Gastrocnemius medialis (tissue), 4 donors: Measurements from ENCODE around the gene SOSTDC1.

Experiments
- CTCF ChIP-seq, 5 experiments: fragments of 450-650 bp in 3 of 5; fragments of 200-600 bp in 2 of 5; sonication (generic) in 2 of 5; IDR thresholded peaks in 4 of 5; conservative IDR thresholded peaks in 1 of 5; 1 replicate in 4 of 5; 2 replicates in 1 of 5; pipeline ENCODE4 v1.5.1; 2016 to 2019; ENCODE audit warnings: antibody characterized with exemption in 5 of 5, mild to moderate bottlenecking in 3 of 5, moderate library complexity in 3 of 5
- POLR2A ChIP-seq, 2 donors: fragments of 450-650 bp; IDR thresholded peaks; one replicate each; pipeline ENCODE4 v1.6.1; 2017; ENCODE audit warnings: antibody characterized with exemption in 2 of 2, mild to moderate bottlenecking in 2 of 2, moderate library complexity in 2 of 2

DNA sequence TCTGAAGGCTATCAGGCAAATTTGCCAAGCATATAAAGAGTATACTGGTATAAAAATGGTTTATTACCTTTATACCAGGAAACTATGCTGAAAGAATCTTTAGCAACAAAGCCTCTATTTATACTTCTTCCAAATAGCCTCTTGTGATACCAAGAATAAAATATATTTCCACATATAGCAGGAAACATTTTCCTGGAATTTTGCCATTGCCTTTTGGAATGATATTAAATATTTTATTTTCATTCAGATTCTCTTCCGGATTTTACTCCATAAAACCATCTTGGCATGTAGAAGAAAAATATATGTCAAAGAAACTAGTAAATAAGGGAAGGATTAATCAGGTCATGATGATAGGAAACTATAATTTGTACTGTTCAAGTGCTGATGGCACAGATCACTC is 17.7 kb downstream of the SOSTDC1 start:
- TF ChIP-seq CTCF (IDR thresholded peaks at IDR 0.05 in 4 of 5, conservative IDR thresholded peaks at IDR 0.05 in 1 of 5) = no peak
- TF ChIP-seq POLR2A (IDR thresholded peaks at IDR 0.05) = no peak
